Retinal pigment epithelial cell (primary cell): ENCODE data around the gene FBXL3.

Source experiments
- DNase-seq: peaks from one replicate; pipeline ENCODE4 v3.0.0-alpha.2; 2010; ENCODE audit warnings: low read depth
- H3K4me3 ChIP-seq: 2 replicates; pipeline ENCODE4 v1.5.1; 2011; ENCODE audit warnings: mild to moderate bottlenecking, low read length, control low read depth, moderate library complexity
- TF ChIP-seq, protein P1 (sequence below): conservative IDR thresholded peaks from 2 replicates; pipeline ENCODE4 v1.5.1; 2011; ENCODE audit warnings: low read depth, low read length, control low read depth, inconsistent platforms

Gene FBXL3

DNA sequence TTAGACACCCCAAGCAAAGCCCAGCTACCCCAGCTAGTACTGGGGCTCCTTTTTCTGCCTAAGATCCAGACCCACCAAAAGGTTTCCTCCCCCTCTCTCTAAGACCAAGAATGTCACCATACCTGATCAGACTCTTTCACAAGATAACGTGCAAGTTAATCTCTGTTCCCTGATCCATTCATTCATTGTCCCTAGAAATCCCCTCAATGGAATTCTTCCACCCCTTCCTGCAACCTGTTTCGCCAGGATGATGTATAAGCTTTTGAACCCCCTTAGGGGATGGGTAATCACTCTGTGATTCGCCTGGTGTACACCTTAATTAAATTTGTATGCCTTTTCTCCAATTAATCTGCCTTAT is 52.4 kb downstream of the FBXL3 start:
- TF ChIP-seq, protein P1, sequence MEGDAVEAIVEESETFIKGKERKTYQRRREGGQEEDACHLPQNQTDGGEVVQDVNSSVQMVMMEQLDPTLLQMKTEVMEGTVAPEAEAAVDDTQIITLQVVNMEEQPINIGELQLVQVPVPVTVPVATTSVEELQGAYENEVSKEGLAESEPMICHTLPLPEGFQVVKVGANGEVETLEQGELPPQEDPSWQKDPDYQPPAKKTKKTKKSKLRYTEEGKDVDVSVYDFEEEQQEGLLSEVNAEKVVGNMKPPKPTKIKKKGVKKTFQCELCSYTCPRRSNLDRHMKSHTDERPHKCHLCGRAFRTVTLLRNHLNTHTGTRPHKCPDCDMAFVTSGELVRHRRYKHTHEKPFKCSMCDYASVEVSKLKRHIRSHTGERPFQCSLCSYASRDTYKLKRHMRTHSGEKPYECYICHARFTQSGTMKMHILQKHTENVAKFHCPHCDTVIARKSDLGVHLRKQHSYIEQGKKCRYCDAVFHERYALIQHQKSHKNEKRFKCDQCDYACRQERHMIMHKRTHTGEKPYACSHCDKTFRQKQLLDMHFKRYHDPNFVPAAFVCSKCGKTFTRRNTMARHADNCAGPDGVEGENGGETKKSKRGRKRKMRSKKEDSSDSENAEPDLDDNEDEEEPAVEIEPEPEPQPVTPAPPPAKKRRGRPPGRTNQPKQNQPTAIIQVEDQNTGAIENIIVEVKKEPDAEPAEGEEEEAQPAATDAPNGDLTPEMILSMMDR = no peak
- no peak overlapping the region for H3K4me3 ChIP-seq
- DNase-seq = no peak

DNA sequence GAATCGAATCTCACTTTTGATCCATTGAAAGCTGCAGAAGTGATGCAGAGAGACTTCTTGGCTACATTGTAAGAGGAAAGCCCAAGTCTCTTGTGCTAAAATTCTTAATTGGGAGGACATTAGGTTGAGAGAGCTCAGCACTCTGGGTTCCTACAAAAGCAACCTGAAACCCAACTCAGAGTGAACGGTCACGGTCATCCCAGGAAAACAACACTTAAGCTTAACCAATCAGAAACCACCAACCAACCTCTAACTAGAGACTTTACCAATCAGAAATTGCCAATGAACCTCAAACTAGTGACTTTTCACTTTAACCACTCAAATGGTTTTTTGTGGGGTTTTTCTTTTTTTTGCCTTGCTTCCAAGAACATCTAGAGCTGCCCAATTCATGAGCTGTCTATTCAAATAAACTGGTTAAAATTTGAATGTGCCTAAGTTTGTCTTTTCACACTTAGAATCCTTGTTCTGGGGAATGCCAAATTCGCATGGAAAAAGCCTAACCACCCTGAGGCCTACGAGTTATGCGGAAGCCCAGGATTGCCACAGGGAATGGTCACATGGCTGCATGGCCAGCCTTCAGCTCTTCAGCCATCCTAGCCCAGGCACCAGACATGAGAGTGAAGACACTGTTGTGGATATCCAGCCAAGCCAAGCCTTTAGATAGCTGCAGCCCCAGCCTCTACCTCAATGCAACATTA is 52.9 kb downstream of the FBXL3 start:
- H3K4me3 ChIP-seq = no peak overlapping the region
- DNase-seq = no peak
- TF ChIP-seq, protein P1 = no peak

DNA sequence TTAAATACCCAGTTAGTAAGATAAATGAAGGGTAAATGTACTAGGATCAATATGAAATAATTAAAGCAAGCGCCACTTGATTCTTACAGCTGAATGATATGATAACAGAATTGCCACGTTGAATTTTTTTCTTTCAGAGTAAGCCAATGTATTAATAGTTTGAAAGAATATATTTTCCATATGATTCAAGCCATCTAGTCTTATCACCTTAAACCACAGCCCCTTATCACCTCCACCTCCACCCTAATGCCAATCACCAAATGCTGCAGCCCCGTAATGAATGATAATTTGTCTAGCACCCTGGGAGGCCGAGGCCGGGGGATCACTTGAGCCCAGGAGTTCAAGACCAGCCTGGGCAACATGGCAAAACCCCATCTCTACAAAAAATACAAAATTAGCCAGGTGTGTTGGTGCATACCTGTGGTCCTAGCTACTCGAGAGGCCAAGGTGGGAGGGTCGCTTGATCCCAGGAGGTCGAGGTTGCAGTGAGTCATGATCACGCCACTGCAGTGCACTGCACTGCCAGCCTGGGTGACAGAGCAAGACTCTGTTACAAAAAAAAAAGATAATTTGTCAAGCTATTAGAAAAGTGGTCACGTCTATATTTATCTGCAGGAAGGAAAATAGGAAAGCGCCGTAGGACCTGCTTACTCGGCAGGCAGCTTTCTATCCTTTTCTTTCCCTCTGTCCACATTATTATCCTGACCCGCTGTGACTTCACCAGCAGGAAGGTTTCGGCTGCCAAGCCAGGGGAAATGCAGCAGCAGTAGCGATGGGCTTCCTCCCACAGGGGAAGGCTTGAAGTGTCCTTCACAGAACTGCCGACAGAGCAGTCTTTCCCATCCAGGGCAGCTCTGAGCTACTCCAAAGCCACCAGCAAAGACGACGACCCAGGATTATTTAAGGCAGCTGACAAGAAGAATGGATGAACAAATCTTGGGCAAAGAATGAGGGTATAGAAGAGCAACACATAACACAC is 54.8 kb downstream of the FBXL3 start:
- TF ChIP-seq, protein P1 = no peak
- no peak overlapping the region for H3K4me3 ChIP-seq
- DNase-seq = no peak

DNA sequence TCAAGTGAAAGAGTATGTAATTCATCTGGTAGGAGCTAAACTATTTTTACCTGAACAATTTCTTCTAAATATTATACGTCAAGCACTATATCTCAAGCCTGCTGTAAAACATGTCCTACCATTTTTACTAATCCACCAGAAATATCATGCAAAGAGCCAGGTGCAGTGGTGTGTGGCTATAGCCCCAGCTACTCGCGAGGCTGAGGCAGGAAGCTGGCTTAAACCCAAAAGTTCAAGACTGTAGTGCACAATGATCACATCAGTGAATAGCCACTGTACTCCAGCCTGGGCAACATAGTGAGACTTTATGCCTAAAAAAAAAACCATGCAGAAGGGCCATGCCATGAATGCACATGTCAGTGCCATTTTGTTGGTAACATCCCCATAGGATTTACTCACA is 55.7 kb downstream of the FBXL3 start:
- DNase-seq = no peak
- no peak overlapping the region for H3K4me3 ChIP-seq
- TF ChIP-seq, protein P1 = no peak

DNA sequence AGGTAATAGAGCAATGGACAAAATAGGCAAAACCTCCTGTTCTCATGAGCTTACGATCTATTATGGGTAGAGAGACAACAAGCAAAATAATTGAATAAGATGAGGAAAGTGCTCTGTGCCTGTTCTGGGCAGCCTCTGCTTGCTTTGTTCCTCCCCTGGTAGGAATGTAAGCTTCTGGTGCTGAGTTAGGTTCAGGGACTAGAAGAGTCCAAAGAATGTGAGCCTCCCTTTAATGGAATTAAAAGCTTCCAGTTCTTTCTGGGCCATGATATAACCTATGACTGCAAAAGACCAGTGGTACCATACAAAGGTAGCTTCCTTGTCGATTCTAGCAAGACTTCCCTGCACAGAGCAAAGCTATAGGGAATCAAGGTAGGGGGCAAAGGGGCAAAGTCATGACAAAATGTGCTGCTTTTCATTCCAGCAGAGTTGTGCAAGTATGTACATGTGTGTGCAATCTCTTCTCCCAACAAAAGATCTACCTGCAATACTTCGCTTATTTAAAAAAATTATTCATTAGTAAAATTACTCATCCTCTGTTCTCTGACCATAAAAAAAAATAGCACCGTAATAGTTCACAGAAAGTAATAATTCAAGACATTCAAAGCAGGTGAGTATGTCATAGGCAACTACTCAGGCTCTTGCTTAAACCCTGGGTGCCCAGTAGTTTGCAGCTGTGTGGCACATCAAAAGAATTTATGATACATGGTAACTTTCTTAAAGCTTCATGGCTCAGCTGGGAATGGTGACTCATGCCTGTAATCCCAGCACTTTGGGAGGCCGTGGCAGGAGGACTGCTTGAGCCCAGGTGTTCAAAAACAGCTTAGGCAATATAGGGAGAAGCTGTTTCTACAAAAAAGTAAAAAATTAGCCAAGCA is 57.2 kb downstream of the FBXL3 start:
- TF ChIP-seq, protein P1 = no peak
- no peak for DNase-seq
- H3K4me3 ChIP-seq = no peak overlapping the region

DNA sequence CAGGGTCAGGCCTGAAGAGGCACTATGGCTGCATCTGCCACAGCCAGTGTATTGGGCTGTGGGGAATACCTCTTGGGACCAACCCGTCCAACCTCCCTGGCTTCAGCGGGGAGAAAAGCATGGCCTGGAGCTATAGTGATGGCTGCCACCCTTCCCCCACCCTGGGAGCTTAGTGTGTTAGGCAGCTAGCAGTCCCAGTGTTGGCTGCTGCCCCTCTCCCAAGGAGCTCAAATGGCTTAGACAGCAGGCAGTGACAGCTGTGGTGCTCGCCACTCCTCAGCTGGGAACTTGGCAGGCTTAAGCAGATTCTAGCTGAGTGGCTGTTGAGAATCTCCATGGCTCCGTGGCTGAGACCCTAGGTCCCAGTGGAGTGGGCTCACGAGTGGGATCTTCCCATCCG is 58.9 kb downstream of the FBXL3 start:
- no peak overlapping the region for H3K4me3 ChIP-seq
- TF ChIP-seq, protein P1 = no peak
- no peak for DNase-seq
